Measurements from ENCODE around the gene DOK6. TPM values are rescaled to one million over a fixed set of nuclear protein-coding genes. Genes with fewer than 3 reads are reported as not detected.

Gene DOK6
- total RNA-seq, 1 donor from 2014 or later: 19.7 TPM

- TF ChIP-seq CTCF (IDR thresholded peaks at IDR 0.05; ENCODE audit: partially characterized antibody, unreplicated experiment): no peak
- Mint-ChIP-seq H3K27me3 (ENCODE audit: unreplicated experiment) (no peaks in the 10 kb centered on the region), H3K36me3 (ENCODE audit: unreplicated experiment) (no peaks in the 10 kb centered on the region), H3K4me1 (ENCODE audit: low read depth, unreplicated experiment) (no peaks in the 10 kb centered on the region), H3K27ac (ENCODE audit: unreplicated experiment) (no peak overlapping the region), H3K4me3 (ENCODE audit: unreplicated experiment) (no peak overlapping the region), H3K9me3 (ENCODE audit: unreplicated experiment) (no peaks in the 10 kb centered on the region)
- no peak for DNase-seq
These were observed 7.8 kb downstream of the DOK6 start for GRCh38 chr18:69408522-69408921.

GRCh38 chr18:69411199-69411598, 10.5 kb downstream of the DOK6 start:
- no peaks in the 10 kb centered on the region for H3K9me3 Mint-ChIP-seq (ENCODE audit: unreplicated experiment)
- no peak for DNase-seq
- H3K4me1 Mint-ChIP-seq (ENCODE audit: low read depth, unreplicated experiment): no peaks in the 10 kb centered on the region
- no peak for TF ChIP-seq CTCF (IDR thresholded peaks at IDR 0.05; ENCODE audit: partially characterized antibody, unreplicated experiment)
- H3K27me3 Mint-ChIP-seq (ENCODE audit: unreplicated experiment): no peaks in the 10 kb centered on the region
- H3K36me3 Mint-ChIP-seq (ENCODE audit: unreplicated experiment): no peaks in the 10 kb centered on the region
- no peak overlapping the region for H3K27ac Mint-ChIP-seq (ENCODE audit: unreplicated experiment)
- no peak overlapping the region for H3K4me3 Mint-ChIP-seq (ENCODE audit: unreplicated experiment)

- H3K36me3 Mint-ChIP-seq (ENCODE audit: unreplicated experiment): no peaks in the 10 kb centered on the region
- H3K27me3 Mint-ChIP-seq (ENCODE audit: unreplicated experiment): no peaks in the 10 kb centered on the region
- DNase-seq: no peak
- H3K4me1 Mint-ChIP-seq (ENCODE audit: low read depth, unreplicated experiment): no peaks in the 10 kb centered on the region
- no peak overlapping the region for H3K27ac Mint-ChIP-seq (ENCODE audit: unreplicated experiment)
- TF ChIP-seq CTCF (IDR thresholded peaks at IDR 0.05; ENCODE audit: partially characterized antibody, unreplicated experiment): no peak
- H3K4me3 Mint-ChIP-seq (ENCODE audit: unreplicated experiment): no peak overlapping the region
- no peaks in the 10 kb centered on the region for H3K9me3 Mint-ChIP-seq (ENCODE audit: unreplicated experiment)
These were observed 13.5 kb downstream of the DOK6 start for GRCh38 chr18:69414184-69414583.

GRCh38 chr18:69432847-69433246, 32.2 kb downstream of the DOK6 start:
- no peak for TF ChIP-seq CTCF (IDR thresholded peaks at IDR 0.05; ENCODE audit: partially characterized antibody, unreplicated experiment)
- H3K27me3 Mint-ChIP-seq (ENCODE audit: unreplicated experiment): no peaks in the 10 kb centered on the region
- no peak overlapping the region for H3K27ac Mint-ChIP-seq (ENCODE audit: unreplicated experiment)
- no peaks in the 10 kb centered on the region for H3K9me3 Mint-ChIP-seq (ENCODE audit: unreplicated experiment)
- DNase-seq: no peak
- no peaks in the 10 kb centered on the region for H3K36me3 Mint-ChIP-seq (ENCODE audit: unreplicated experiment)
- H3K4me1 Mint-ChIP-seq (ENCODE audit: low read depth, unreplicated experiment): no peaks in the 10 kb centered on the region
- no peak overlapping the region for H3K4me3 Mint-ChIP-seq (ENCODE audit: unreplicated experiment)

- H3K9me3 Mint-ChIP-seq (ENCODE audit: unreplicated experiment): peaks cover 4% of the 10 kb centered on the region
- peaks cover 18% of the 10 kb centered on the region for H3K36me3 Mint-ChIP-seq (ENCODE audit: unreplicated experiment)
- no peak overlapping the region for H3K27ac Mint-ChIP-seq (ENCODE audit: unreplicated experiment)
- no peak for TF ChIP-seq CTCF (IDR thresholded peaks at IDR 0.05; ENCODE audit: partially characterized antibody, unreplicated experiment)
- H3K4me1 Mint-ChIP-seq (ENCODE audit: low read depth, unreplicated experiment): no peaks in the 10 kb centered on the region
- DNase-seq: no peak
- no peaks in the 10 kb centered on the region for H3K27me3 Mint-ChIP-seq (ENCODE audit: unreplicated experiment)
- no peak overlapping the region for H3K4me3 Mint-ChIP-seq (ENCODE audit: unreplicated experiment)
These were observed 34.3 kb downstream of the DOK6 start for GRCh38 chr18:69435000-69435399.
